K562 (cell line): Measurements from ENCODE around the gene BAK1. TPM values are rescaled to one million over a fixed set of nuclear protein-coding genes. Genes with fewer than 3 reads are reported as not detected.
A peak's percentile ranks its signal among the peaks of the same experiment; 100 is the strongest.

Experiments
- GABPB1 ChIP-seq: sonication (generic); formaldehyde crosslinking; IDR thresholded peaks from 2 replicates; pipeline ENCODE4 v1.8.0; 2022; ENCODE audit warnings: mild to moderate bottlenecking, missing genetic modification reagents
- HIVEP1 ChIP-seq: fragments of 250-450 bp; sonication (Bioruptor Pico); IDR thresholded peaks from 2 replicates; pipeline ENCODE4 v1.4.0; 2020; ENCODE audit warnings: mild to moderate bottlenecking
- LCOR ChIP-seq: sonication (generic); formaldehyde crosslinking; IDR thresholded peaks from 2 replicates; pipeline ENCODE4 v1.8.0; 2022; ENCODE audit warnings: mild to moderate bottlenecking, missing genetic modification reagents
- NFIC ChIP-seq: fragments of 450-650 bp; IDR thresholded peaks from 2 replicates; pipeline ENCODE4 v1.6.1; 2017; ENCODE audit warnings: mild to moderate bottlenecking, inconsistent platforms
- NR2C2 ChIP-seq, 2 experiments: fragments of 200-800 bp in 1 of 2; sonication (Bioruptor generic) in 1 of 2; sonication (generic) in 1 of 2; formaldehyde crosslinking in 1 of 2; IDR thresholded peaks; 2 replicates each; pipeline versions ENCODE4 v1.6.1 to v1.8.0; 2016 to 2022; ENCODE audit warnings: mild to moderate bottlenecking in 1 of 2, missing compliant biosample characterization in 1 of 2, missing genetic modification characterization in 1 of 2, missing genetic modification reagents in 1 of 2
- RBFOX2 ChIP-seq: fragments of 200-400 bp; formaldehyde crosslinking; IDR thresholded peaks from 2 replicates; pipeline ENCODE4 v1.6.1; 2017; ENCODE audit warnings: low read depth, mild to moderate bottlenecking, low read length, moderate library complexity
- SAFB ChIP-seq: fragments of 200-400 bp; formaldehyde crosslinking; IDR thresholded peaks from 2 replicates; pipeline ENCODE4 v1.6.1; 2017; ENCODE audit warnings: low read depth, low read length, borderline replicate concordance
- SMC3 ChIP-seq: conservative IDR thresholded peaks from 2 replicates; pipeline ENCODE4 v1.6.1; 2011; ENCODE audit warnings: low read depth, low read length, improper control_type of control experiment; ENCODE audit not compliant: insufficient read depth
- XRCC4 ChIP-seq: IDR thresholded peaks from one replicate; pipeline ENCODE4 v1.6.1; 2011; ENCODE audit not compliant: insufficient read depth, insufficient read length; ENCODE audit errors: extremely low read depth
- ZBTB7A ChIP-seq: IDR thresholded peaks from 2 replicates; pipeline ENCODE4 v1.6.1; 2011; ENCODE audit warnings: low read depth, mild to moderate bottlenecking, low read length, moderate library complexity, borderline replicate concordance; ENCODE audit not compliant: control insufficient read depth
- ZEB2 ChIP-seq: fragments of 450-650 bp; IDR thresholded peaks from 2 replicates; pipeline ENCODE4 v1.6.1; 2016
- ZKSCAN1 ChIP-seq: fragments of 150-350 bp; IDR thresholded peaks from 2 replicates; pipeline ENCODE4 v1.6.1; 2016; ENCODE audit warnings: low read depth, low read length
- ZNF143 ChIP-seq: sonication (generic); formaldehyde crosslinking; IDR thresholded peaks from 2 replicates; pipeline ENCODE4 v1.9.0; 2022; ENCODE audit warnings: mild to moderate bottlenecking, missing genetic modification reagents
- polyA plus RNA-seq, 8 experiments: library from polyadenylated mRNA; depleted of rRNA in 4 of 8; stranded (reverse) in 5 of 8; unstranded in 3 of 8; fragments of >200 nt; fragmentation: Nextera tagmentation in 2 of 8; fragmentation: Illumina TruSeq in 1 of 8; extraction: Ambion mirVana in 2 of 8; extraction: Trizol in 1 of 8; gene quantifications; 2 replicates each; pipeline versions ENCODE4 v1.2.1 to v1.2.3, GENCODE V29; 2011 to 2014; ENCODE audit warnings: inconsistent platforms in 1 of 8, missing spikeins in 1 of 8
- total RNA-seq, 7 experiments: library from RNA; depleted of rRNA in 6 of 7; stranded (reverse); fragments of >200 nt in 6 of 7; fragmentation: Illumina TruSeq in 2 of 7; extraction: Trizol in 2 of 7; gene quantifications; 2 replicates each; pipeline versions ENCODE4 v1.2.1 to v1.2.3, GENCODE V29; 2011 to 2021; ENCODE audit warnings: low replicate concordance in 1 of 7
- TF ChIP-seq, protein P1 (sequence below): fragments of 250-450 bp; sonication (Bioruptor Pico); IDR thresholded peaks from 2 replicates; pipeline ENCODE4 v1.4.0; 2020; ENCODE audit warnings: borderline replicate concordance
- TF ChIP-seq, protein P2 (sequence below): fragments of 250-450 bp; sonication (Bioruptor Pico); IDR thresholded peaks from 2 replicates; pipeline ENCODE4 v1.8.0; 2022; ENCODE audit warnings: moderate library complexity, mild to moderate bottlenecking, inconsistent platforms
- TF ChIP-seq, protein P3 (sequence below): sonication (generic); formaldehyde crosslinking; IDR thresholded peaks from 2 replicates; pipeline ENCODE4 v1.9.0; 2022; ENCODE audit warnings: mild to moderate bottlenecking, missing genetic modification reagents
- TF ChIP-seq, protein P4 (sequence below), 2 experiments: IDR thresholded peaks in 1 of 2; conservative IDR thresholded peaks in 1 of 2; 2 replicates each; pipeline ENCODE4 v1.6.1; 2016; ENCODE audit warnings: low read depth in 2 of 2, mild to moderate bottlenecking in 1 of 2, missing compliant biosample characterization in 1 of 2, missing genetic modification characterization in 1 of 2, moderate library complexity in 1 of 2

BAK1 gene
- total and polyA plus RNA-seq, 9 of the 15 experiments (the other 6 are each of a cell fraction or from before 2014, with no cell fraction given): 5.4 to 30.7 (median 18.9) TPM

DNA sequence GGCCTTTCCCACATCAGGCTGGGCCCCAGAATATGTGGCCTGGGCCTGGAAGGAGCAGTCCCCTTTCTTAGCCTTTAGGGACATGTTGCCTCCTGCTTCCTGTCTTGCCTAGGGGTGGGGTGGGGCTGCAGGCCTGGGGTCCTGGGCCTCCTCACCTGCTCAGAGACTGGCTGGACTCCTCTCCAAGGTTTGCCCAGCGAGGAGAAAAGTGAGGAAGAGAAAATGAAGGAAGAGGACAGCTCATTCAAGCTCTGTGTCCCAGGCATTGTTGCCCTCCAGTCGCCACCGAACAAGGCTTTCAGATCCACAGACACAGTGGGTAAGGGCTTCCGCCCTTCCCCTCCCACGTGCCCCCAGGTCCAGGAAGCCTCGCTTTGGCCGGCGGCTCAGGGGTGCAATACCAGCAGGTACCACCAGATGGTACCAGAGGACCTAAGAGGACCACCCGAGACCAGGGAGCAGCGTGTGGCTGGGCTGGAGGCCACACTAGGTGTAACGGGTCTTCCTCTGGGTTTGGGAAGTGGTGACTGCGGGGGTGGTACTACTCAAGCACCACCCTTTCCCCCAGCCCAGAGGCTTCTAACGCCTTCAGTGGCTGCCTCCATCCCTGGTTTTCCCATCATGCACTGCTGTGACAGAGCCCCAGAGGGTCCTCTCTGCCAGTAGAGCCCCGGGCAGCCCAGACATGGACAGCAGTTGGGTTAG, 5.5 kb upstream of the BAK1 start (continued):
- TF ChIP-seq ZBTB7A (peak; percentile 79), NR2C2 (CRISPR knock-in tag; IDR thresholded peaks at IDR 0.05) (no peak), NR2C2 (tag; IDR thresholded peaks at IDR 0.05) (no peak), ZNF143 (CRISPR knock-in tag) (peak; percentile 71), SMC3 (peak; percentile 94), NFIC (peak; percentile 35; the same call in 1 of the 2 replicates), ZEB2 (0 out of 2 replicates have a peak, but pooled peaks have one; percentile 34), GABPB1 (CRISPR knock-in tag) (peak; percentile 50; the same call in 1 of the 2 replicates), XRCC4 (no peak), SAFB (peak; percentile 48; the same call in 1 of the 2 replicates), HIVEP1 (no peak), RBFOX2 (peak; percentile 31; the same call in 1 of the 2 replicates), LCOR (0 out of 2 replicates have a peak, but pooled peaks have one; percentile 38), ZKSCAN1 (peak; percentile 91)
- TF ChIP-seq, protein P1, sequence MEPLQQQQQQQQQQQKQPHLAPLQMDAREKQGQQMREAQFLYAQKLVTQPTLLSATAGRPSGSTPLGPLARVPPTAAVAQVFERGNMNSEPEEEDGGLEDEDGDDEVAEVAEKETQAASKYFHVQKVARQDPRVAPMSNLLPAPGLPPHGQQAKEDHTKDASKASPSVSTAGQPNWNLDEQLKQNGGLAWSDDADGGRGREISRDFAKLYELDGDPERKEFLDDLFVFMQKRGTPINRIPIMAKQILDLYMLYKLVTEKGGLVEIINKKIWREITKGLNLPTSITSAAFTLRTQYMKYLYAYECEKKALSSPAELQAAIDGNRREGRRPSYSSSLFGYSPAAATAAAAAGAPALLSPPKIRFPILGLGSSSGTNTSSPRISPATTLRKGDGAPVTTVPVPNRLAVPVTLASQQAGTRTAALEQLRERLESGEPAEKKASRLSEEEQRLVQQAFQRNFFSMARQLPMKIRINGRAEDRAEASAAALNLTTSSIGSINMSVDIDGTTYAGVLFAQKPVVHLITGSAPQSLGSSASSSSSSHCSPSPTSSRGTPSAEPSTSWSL: peak; percentile 71; the same call in 1 of the 2 replicates
- TF ChIP-seq, protein P2, sequence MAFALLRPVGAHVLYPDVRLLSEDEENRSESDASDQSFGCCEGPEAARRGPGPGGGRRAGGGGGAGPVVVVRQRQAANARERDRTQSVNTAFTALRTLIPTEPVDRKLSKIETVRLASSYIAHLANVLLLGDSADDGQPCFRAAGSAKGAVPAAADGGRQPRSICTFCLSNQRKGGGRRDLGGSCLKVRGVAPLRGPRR: no peak
- TF ChIP-seq, protein P3, sequence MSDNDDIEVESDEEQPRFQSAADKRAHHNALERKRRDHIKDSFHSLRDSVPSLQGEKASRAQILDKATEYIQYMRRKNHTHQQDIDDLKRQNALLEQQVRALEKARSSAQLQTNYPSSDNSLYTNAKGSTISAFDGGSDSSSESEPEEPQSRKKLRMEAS (CRISPR knock-in tag): peak; percentile 69
- TF ChIP-seq, protein P4, sequence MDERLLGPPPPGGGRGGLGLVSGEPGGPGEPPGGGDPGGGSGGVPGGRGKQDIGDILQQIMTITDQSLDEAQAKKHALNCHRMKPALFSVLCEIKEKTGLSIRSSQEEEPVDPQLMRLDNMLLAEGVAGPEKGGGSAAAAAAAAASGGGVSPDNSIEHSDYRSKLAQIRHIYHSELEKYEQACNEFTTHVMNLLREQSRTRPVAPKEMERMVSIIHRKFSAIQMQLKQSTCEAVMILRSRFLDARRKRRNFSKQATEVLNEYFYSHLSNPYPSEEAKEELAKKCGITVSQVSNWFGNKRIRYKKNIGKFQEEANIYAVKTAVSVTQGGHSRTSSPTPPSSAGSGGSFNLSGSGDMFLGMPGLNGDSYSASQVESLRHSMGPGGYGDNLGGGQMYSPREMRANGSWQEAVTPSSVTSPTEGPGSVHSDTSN (CRISPR knock-in tag; IDR thresholded peaks at IDR 0.05; ENCODE audit: low read depth): no peak
- TF ChIP-seq, protein P4 (tag; conservative IDR thresholded peaks at IDR 0.05; ENCODE audit: low read depth): no peak
